Measurements from ENCODE around the gene FBH1.

FBH1 gene

GRCh38 chr10:5897504-5897903 is 7.5 kb downstream of the FBH1 start:
- DNase-seq (ENCODE audit: low read depth), result no peak
- TF ChIP-seq, protein P1, sequence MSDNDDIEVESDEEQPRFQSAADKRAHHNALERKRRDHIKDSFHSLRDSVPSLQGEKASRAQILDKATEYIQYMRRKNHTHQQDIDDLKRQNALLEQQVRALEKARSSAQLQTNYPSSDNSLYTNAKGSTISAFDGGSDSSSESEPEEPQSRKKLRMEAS (IDR thresholded peaks at IDR 0.05; ENCODE audit: low read depth, low read length), result no peak
- TF ChIP-seq MYC (IDR thresholded peaks at IDR 0.05; ENCODE audit: low read depth, low read length), result no peak
- TF ChIP-seq CTCF (IDR thresholded peaks at IDR 0.05; ENCODE audit: low read depth, low read length), result no peak
- TF ChIP-seq POLR2A (IDR thresholded peaks at IDR 0.05; ENCODE audit: extremely low read depth, insufficient read length), result no peak
- H3K4me3 ChIP-seq (ENCODE audit: low read depth, low read length), result no peak overlapping the region

DNA sequence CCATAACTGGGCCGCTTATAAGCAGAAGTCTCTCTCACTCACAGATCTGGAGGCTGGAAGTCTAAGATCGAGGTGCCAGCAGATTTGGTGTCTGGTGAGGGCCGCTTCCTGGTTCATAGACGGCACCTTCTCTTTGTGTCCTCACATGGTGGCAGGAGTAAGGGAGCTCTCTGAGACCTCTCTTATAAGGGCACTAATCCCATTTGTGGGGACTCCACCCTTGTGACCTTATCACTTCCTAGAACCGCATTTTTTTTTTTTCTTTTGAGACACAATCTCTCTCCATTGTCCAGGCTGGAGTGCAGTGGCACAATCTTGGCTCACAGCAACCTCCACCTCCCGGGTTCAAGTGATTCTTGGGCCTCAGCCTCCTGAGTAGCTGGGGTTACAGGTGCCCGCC is 8.1 kb downstream of the FBH1 start:
- no peak for DNase-seq (ENCODE audit: low read depth)
- H3K4me3 ChIP-seq (ENCODE audit: low read depth, low read length), result no peak overlapping the region
- TF ChIP-seq CTCF (IDR thresholded peaks at IDR 0.05; ENCODE audit: low read depth, low read length) (no peak), POLR2A (IDR thresholded peaks at IDR 0.05; ENCODE audit: extremely low read depth, insufficient read length) (no peak), MYC (IDR thresholded peaks at IDR 0.05; ENCODE audit: low read depth, low read length) (no peak)
- TF ChIP-seq, protein P1 (IDR thresholded peaks at IDR 0.05; ENCODE audit: low read depth, low read length), result no peak

DNA sequence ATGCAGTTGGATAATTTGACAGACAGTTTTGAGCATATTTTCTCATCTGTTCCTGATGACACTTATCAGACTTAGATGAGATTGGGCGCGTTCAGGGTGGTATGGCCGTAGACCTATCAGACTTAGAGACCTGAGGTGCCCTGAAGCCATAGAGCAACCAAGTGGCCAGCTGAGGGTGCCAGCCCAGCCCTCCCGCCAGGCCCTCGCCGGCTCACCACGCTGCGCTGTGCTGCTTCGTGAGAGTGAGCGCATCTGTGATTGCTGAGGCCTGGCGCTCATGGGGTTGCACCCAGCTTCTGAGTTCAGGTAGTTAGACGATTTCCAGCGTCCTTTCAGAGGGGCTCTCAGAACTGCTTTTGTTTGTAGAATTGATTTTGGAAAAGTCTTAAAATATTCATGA is 10.2 kb downstream of the FBH1 start:
- no peak overlapping the region for H3K4me3 ChIP-seq (ENCODE audit: low read depth, low read length)
- no peak for DNase-seq (ENCODE audit: low read depth)
- TF ChIP-seq MYC (IDR thresholded peaks at IDR 0.05; ENCODE audit: low read depth, low read length), result no peak
- TF ChIP-seq CTCF (IDR thresholded peaks at IDR 0.05; ENCODE audit: low read depth, low read length), result no peak
- no peak for TF ChIP-seq POLR2A (IDR thresholded peaks at IDR 0.05; ENCODE audit: extremely low read depth, insufficient read length)

DNA sequence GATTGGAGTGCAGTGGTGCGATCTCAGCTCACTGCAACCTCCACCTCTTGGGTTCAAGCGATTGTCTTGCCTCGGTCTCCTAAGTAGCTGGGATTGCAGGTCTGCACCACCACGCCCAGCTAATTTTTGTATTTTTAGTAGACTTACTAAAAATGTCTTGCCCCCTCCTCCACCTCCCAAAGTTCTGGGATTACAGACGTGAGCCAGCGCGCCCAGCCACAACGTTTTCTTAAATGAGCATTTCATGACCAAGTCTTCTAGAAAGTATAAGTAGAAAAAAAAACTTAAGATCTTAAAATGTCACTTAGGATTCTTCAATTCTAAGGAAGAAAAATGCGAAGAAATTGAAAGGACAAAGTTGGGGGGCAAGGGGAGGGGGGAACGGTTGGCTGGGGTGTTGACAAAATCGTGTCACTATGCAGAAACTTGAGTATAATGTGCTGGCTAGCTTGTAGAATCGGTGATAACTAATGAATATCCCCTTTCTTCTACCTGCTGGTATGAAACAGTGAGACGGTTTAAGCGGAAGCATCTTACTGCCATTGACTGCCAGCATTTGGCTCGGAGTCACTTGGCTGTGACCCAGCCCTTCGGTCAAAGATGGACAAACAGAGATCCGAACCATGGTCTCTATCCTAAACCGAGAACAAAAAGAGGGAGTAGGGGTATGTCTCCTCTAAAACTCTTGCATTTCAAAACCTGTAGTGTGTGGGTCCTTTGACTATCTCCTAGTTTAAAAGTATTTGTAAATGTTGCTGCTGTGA is 12.7 kb downstream of the FBH1 start:
- H3K4me3 ChIP-seq (ENCODE audit: low read depth, low read length), result no peak overlapping the region
- DNase-seq (ENCODE audit: low read depth), result no peak
- TF ChIP-seq MYC (IDR thresholded peaks at IDR 0.05; ENCODE audit: low read depth, low read length), result no peak
- TF ChIP-seq, protein P1 (IDR thresholded peaks at IDR 0.05; ENCODE audit: low read depth, low read length), result no peak
- no peak for TF ChIP-seq POLR2A (IDR thresholded peaks at IDR 0.05; ENCODE audit: extremely low read depth, insufficient read length)
- no peak for TF ChIP-seq CTCF (IDR thresholded peaks at IDR 0.05; ENCODE audit: low read depth, low read length)

DNA sequence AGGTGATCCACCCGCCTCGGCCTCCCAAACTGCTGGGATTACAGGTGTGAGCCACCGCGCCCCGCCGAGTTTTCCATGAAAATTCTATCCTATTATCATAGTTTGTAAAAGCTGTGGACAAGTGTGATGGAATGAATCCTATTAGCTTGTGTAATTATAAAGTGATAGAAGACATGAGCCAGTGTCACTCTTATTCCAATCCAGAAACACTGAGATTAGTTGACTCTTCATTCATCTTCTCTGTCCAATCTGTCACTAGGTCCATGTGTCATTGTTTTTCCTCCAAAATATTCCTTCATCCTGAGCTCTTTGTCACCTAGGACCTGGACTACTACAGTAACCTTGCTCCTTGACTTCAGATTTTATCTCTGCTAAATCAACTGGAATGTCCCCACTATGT is 13.5 kb downstream of the FBH1 start:
- DNase-seq (ENCODE audit: low read depth), result no peak
- H3K4me3 ChIP-seq (ENCODE audit: low read depth, low read length), result no peak overlapping the region
- TF ChIP-seq MYC (IDR thresholded peaks at IDR 0.05; ENCODE audit: low read depth, low read length) (no peak), CTCF (IDR thresholded peaks at IDR 0.05; ENCODE audit: low read depth, low read length) (no peak), POLR2A (IDR thresholded peaks at IDR 0.05; ENCODE audit: extremely low read depth, insufficient read length) (no peak)
- TF ChIP-seq, protein P1 (IDR thresholded peaks at IDR 0.05; ENCODE audit: low read depth, low read length), result no peak

All from NB4 (cell line).